Common myeloid progenitor, CD34-positive (primary cell): ENCODE data around the gene TALDO1.

Experiments used
- CTCF ChIA-PET: fragments of 350-600 bp; sonication (Branson Sonifier 250); formaldehyde crosslinking; loops from one replicate; lab custom pipeline; 2021; ENCODE audit warnings: antibody characterized with exemption; lab: Charles Lee
- POLR2A ChIA-PET: fragments of 350-600 bp; sonication (Branson Sonifier 250); formaldehyde crosslinking; loops from one replicate; lab custom pipeline; 2021; ENCODE audit warnings: antibody characterized with exemption; lab: Charles Lee
- DNase-seq, 3 donors: peaks; one replicate each; pipeline versions ENCODE4 v3.0.0 to v3.0.0-alpha.2; 2013
- H3K27ac ChIP-seq, 2 experiments: 1 replicate in 1 of 2; 2 replicates in 1 of 2; pipeline ENCODE4 v1.7.0; 2013; ENCODE audit warnings: inconsistent platforms in 2 of 2, low read length in 2 of 2, mild to moderate bottlenecking in 2 of 2, low read depth in 1 of 2, moderate library complexity in 1 of 2; ENCODE audit not compliant: severe bottlenecking in 2 of 2, insufficient read depth in 1 of 2, poor library complexity in 1 of 2
- H3K27me3 ChIP-seq, 5 experiments: replicated peaks in 2 of 5; 1 replicate in 3 of 5; 2 replicates in 2 of 5; pipeline versions ENCODE4 v1.6.1 to v1.7.0; 2013; ENCODE audit warnings: low read length in 4 of 5, mild to moderate bottlenecking in 2 of 5, moderate library complexity in 2 of 5, inconsistent platforms in 1 of 5; ENCODE audit not compliant: insufficient read depth in 5 of 5, control insufficient read depth in 4 of 5
- H3K36me3 ChIP-seq, 4 experiments: 1 replicate in 2 of 4; 2 replicates in 2 of 4; pipeline versions ENCODE4 v1.6.1 to v1.7.0; 2013; ENCODE audit warnings: low read length in 3 of 4, control low read depth in 1 of 4, mild to moderate bottlenecking in 1 of 4; ENCODE audit not compliant: control insufficient read depth in 4 of 4, insufficient read depth in 4 of 4
- H3K4me1 ChIP-seq, 4 experiments: 1 replicate in 3 of 4; 2 replicates in 1 of 4; pipeline versions ENCODE4 v1.6.1 to v1.7.1; 2013; ENCODE audit warnings: low read length in 3 of 4, mild to moderate bottlenecking in 3 of 4, control low read depth in 1 of 4, inconsistent platforms in 1 of 4, moderate library complexity in 1 of 4; ENCODE audit not compliant: control insufficient read depth in 4 of 4, insufficient read depth in 4 of 4; ENCODE audit errors: control extremely low read depth in 1 of 4
- H3K4me3 ChIP-seq, 7 experiments: 1 replicate in 4 of 7; 2 replicates in 3 of 7; pipeline versions ENCODE4 v1.5.1 to v1.7.0; 2013; ENCODE audit warnings: mild to moderate bottlenecking in 7 of 7, low read length in 6 of 7, moderate library complexity in 6 of 7, inconsistent platforms in 2 of 7, low read depth in 2 of 7, control low read depth in 1 of 7; ENCODE audit not compliant: insufficient read depth in 4 of 7, control insufficient read depth in 1 of 7; ENCODE audit errors: extremely low read depth in 1 of 7
- H3K9me3 ChIP-seq, 5 experiments: 1 replicate in 4 of 5; 2 replicates in 1 of 5; pipeline versions ENCODE4 v1.6.1 to v1.7.1; 2013; ENCODE audit warnings: low read length in 4 of 5, mild to moderate bottlenecking in 2 of 5, inconsistent platforms in 1 of 5, low read depth in 1 of 5, moderate library complexity in 1 of 5; ENCODE audit not compliant: control insufficient read depth in 4 of 5, insufficient read depth in 2 of 5; ENCODE audit errors: control extremely low read depth in 1 of 5
- WGBS: methylation state at CpG from one replicate; pipeline ENCODE4 v1.1.5; 2013; ENCODE audit not compliant: insufficient coverage; 5-methylcytosine and 5-hydroxymethylcytosine counted together

The TALDO1 gene

DNA sequence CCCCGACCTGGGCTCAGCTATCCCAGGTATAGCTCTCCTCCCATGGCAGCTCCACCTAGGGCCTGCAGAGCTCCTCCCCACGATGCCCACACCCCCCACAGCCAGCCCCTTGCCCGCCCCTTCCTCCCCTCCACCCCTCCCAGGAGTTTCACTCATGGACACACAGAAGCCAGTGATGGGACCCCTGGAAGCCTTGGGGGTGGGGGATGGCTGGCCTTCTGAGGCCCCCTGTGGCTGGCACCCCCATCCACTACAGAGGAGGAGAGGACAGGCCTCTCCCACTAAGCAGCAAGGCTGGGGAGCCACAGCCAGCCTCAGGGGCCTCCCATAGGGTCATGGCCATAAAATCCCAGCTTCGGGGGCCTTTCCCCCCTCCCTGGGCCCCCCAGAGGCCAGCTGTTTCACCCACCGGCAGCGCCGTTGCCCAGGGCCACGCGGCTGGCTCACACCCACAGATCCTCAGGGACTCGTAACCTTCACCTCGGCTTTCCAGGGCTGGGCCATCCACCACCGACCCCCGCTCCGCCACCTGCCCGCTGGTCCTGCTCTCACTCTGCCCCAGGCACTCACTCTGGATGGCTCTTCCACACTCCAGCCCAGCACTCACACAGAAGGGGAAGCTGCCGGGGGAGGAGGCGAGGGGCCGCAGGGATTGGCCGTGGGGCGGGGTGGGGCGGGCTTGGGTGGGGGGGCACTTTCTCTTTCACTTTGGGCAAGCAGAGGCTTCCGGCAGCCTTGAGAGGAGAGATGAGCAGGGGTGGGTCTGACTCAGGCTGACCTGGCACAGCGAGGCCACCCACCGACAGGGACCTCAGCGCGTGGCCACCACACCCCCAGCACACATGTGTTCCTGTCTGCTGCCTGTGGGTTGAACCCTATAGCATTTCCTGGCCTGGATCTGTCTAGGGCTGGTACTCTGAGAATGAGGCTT lies 48.6 kb downstream of the TALDO1 start:
- H3K4me3 ChIP-seq: peak overlapping the region; percentile 40 to 96 (median 86)
- peaks cover 0 to 5% (median 0%) of the 10 kb centered on the region in 5 experiments for H3K27me3 ChIP-seq
- peak; percentile 84 to 91 (median 91) for DNase-seq
- POLR2A ChIA-PET: interaction anchor here (1.8 kb wide), 1 partner anchor 14 kb away, joined by 5 read pairs; the partner anchor contains the start of gene RPLP2
- peaks cover 4 to 30% (median 26%) of the 10 kb centered on the region in 4 experiments for H3K4me1 ChIP-seq
- WGBS: 2% methylated on average over 18 of the region's 26 CpGs
- H3K9me3 ChIP-seq: no peaks in the 10 kb centered on the region
- CTCF ChIA-PET: interaction anchor here (1.2 to 1.4 kb wide), 2 partner anchors 10 to 12 kb away, joined by 3 to 5 read pairs; no protein-coding TSS in a partner anchor
- peaks cover 4 to 52% (median 32%) of the 10 kb centered on the region in 4 experiments for H3K36me3 ChIP-seq
- peak overlapping the region in 1 of 2 experiments; percentile 79 for H3K27ac ChIP-seq

DNA sequence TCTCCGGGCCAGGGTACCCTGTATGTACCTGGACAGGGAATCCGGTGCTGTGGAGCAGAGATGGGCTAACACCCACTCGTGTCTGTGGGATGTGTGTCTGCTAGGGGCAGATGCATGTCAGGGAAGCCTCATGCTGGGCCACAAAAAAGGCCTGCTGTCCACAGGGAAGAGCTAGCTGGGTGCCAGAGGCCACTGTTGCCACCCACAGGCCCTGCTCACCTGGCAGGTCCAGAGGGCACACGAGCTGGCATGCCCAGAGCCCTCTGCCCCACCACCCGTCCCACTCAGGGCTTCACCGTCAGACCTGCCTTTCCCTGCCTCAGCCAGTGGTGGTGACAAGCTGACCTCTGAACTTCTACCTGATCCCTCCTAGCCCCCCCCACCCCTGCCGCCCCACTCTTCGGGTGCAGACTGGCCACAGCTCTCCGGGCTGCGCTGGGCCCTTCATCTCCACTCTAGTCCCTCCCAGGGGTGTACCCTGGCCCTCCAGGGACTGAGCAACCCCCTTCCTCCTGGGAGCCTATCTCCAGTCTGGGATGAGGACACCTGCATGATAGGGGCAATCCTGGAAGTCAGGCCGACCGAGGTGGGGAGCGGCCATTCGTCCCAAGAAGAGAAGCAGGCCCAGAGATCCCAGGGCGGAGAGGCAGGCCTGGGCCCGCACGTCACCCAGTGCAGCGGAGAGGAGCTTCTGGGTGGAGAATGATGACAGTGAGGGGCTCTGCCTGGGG lies 49.5 kb downstream of the TALDO1 start:
- H3K4me3 ChIP-seq: peak overlapping the region; percentile 59 to 96 (median 86)
- CTCF ChIA-PET: interaction anchor here (1.4 to 1.7 kb wide), 3 partner anchors 9 to 18 kb away, joined by 3 to 6 read pairs (median 5); no protein-coding TSS in a partner anchor
- peaks cover 4 to 54% (median 33%) of the 10 kb centered on the region in 4 experiments for H3K36me3 ChIP-seq
- POLR2A ChIA-PET: interaction anchor here (1.8 kb wide), 1 partner anchor 13 kb away, joined by 5 read pairs; the partner anchor contains the start of gene RPLP2
- no peak for DNase-seq
- no peaks in the 10 kb centered on the region for H3K9me3 ChIP-seq
- no peaks in the 10 kb centered on the region for H3K27me3 ChIP-seq
- H3K4me1 ChIP-seq: peaks cover 4 to 30% (median 26%) of the 10 kb centered on the region in 4 experiments
- 32% methylated on average over 14 of the region's 18 CpGs for WGBS
- peak overlapping the region in 1 of 2 experiments; percentile 79 for H3K27ac ChIP-seq

DNA sequence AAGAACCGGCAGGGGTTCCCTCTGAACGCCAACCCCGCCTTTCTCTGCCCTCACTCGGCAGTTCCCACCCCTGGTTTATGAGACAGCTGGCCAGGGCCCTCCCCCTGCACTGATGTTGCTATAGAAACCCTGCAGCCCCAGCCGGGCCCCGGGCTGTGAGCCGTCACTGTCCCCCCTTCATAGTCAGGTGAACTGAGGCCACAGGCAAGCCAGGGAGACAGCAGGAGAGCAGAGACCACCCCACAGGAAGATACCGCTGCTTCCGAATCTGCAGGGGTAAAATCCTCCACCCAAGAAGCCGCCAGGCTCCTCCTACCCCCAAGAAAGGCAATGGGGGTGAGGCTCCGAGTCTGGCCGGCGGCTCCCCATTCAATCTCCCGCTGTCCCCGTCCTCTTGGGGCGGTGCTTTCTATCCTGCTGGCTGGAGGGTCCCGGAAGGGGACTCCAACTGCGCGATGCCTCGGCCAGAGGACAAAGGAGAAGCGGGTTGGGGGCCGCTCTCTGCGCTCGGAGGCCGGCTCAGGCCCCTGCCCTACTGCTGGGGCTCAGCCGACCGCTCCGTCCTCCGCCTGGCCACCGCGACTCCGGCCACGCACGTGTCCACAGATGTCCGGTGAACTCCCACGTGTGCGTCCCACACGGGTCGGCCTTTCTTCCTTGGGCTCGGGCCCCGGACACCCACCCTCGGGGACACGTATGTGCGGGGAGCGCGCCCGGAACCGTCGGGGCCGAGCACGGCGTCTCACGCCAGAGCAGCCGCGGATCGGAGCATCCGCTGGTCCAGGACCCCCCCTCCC lies 50.2 kb downstream of the TALDO1 start:
- ChIA-PET CTCF (interaction anchor here (1.4 to 1.7 kb wide), 3 partner anchors 8 to 18 kb away, joined by 3 to 6 read pairs (median 5); no protein-coding TSS in a partner anchor), POLR2A (interaction anchor here (1.8 kb wide), 1 partner anchor 12 kb away, joined by 5 read pairs; the partner anchor contains the start of gene RPLP2)
- Histone ChIP-seq H3K36me3 (peaks cover 4 to 54% (median 32%) of the 10 kb centered on the region in 4 experiments), H3K27me3 (no peaks in the 10 kb centered on the region), H3K9me3 (no peaks in the 10 kb centered on the region), H3K4me3 (peak overlapping the region; percentile 59 to 96 (median 86)), H3K27ac (peak overlapping the region; percentile 40 to 79), H3K4me1 (peaks cover 4 to 30% (median 26%) of the 10 kb centered on the region in 4 experiments)
- 0% methylated on average over 56 of the region's 57 CpGs for WGBS
- peak; percentile 58 to 85 (median 79) for DNase-seq

DNA sequence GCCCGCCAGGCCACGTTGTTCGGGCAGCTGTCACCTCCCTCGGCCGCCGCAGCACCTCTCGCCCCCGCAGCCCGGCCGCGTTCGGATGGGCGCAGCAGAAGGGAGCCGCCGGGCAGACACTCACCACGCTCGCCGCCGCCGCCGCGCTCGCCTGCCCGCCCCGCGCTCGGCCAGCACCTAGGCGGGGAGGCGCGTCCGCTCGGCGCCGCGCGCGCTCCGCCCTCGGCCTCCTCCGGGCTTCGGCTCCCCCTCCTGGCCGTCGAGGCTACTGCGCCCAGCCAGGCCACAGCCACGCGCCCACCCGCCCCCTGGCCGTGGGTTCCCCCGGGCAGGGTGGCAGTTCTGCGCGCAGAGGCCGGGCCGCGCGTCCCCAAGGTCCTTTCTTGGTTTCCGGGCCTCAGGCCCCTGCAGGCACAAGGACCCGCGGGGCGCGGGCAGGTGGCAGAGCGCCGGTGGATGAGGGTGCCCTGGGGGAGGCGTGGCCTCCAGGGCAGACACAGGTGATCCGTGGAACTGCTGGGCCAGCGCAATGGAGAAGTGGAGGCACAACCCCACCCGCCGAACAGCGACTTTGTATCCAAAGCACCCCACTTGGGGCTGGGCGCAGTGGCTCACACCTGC lies 50.9 kb downstream of the TALDO1 start, which contains the start of gene SLC25A22:
TSS of gene SLC25A22 (minus strand) at position 189 of the 621 bp plus-strand sequence. CDS start 3,275 bp downstream, outside the sequence.
- CTCF ChIA-PET: interaction anchor here (1.5 to 1.7 kb wide), 2 partner anchors 7 to 19 kb away, joined by 3 to 6 read pairs; no protein-coding TSS in a partner anchor
- H3K4me1 ChIP-seq: peaks cover 4 to 34% (median 28%) of the 10 kb centered on the region in 4 experiments
- H3K27me3 ChIP-seq: no peaks in the 10 kb centered on the region
- H3K4me3 ChIP-seq: peak within 1 kb of the TSS; percentile 59 to 96 (median 86)
- H3K9me3 ChIP-seq: no peaks in the 10 kb centered on the region
- peak within 1 kb of the TSS; percentile 40 to 79 for H3K27ac ChIP-seq
- H3K36me3 ChIP-seq: peaks cover 4 to 55% (median 28%) of the 10 kb centered on the region in 4 experiments
- POLR2A ChIA-PET: no interaction called here
- 2% methylated on average over 50 of the region's 69 CpGs for WGBS
- peak; percentile 82 to 89 (median 88) for DNase-seq

DNA sequence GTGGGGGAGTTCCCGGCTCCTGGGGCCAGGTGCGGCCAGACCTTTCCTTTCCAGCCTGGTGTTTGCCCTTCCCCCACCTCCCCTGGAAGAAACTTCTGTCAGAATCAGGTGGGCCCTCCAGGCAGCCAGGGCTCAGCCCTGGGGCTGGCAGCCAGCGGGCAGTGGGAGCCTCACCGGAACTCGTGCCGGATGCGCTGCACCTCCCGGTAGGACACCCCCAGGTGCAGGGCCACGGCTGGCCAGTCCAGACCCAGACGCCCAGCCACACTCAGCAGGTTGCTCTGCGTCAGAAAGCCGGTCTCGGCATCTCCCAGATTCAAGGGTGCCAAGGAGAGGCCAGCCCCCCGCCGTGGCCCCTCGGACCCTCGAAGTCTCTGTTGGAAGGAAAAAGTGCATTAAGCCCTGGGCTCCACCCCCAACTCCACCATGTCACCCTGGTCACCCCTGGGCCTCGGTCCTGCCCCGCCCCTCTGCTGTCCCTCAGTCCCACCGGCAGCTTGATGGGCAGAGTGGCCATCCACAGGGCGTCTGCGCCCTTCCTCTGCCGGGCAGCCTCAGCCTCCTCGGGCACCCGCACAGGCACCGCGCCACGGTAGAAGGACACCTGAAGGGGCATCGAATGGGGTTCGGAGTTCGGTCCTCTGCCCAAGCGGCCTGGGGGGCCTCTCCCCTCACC lies 52.5 kb downstream of the TALDO1 start:
- POLR2A ChIA-PET: no interaction called here
- CTCF ChIA-PET: interaction anchor here (1.4 to 1.7 kb wide), 2 partner anchors 17 to 20 kb away, joined by 4 to 5 read pairs; partner anchors contain the start of gene PNPLA2
- H3K4me1 ChIP-seq: peaks cover 4 to 50% (median 44%) of the 10 kb centered on the region in 4 experiments

More for the DNA sequence above, 52.5 kb downstream of the TALDO1 start:
- Histone ChIP-seq H3K9me3 (no peaks in the 10 kb centered on the region), H3K4me3 (no peak overlapping the region), H3K27ac (no peak overlapping the region), H3K27me3 (no peaks in the 10 kb centered on the region), H3K36me3 (peaks cover 0 to 41% (median 19%) of the 10 kb centered on the region in 4 experiments)
- DNase-seq: no peak
- 98% methylated on average over 29 of the region's 32 CpGs for WGBS
